Activated T-helper 2 cell treated with anti-CD3 and anti-CD28 coated beads, Interferon-gamma antibody, Interleukin-2, Interleukin-4, amounts not matched to agents 10 μg/mL and 5 μg/mL and 100 μg/mL, durations not matched to agents 14 hours and 24 hours and 36 hours (primary cell): ENCODE data around the gene USP38. TPM values are rescaled to one million over a fixed set of nuclear protein-coding genes. Genes with fewer than 3 reads are reported as not detected.
"Not testable (repeated sequence)": the region's sequence is repeated elsewhere in the genome, so short reads cannot be mapped to it uniquely, and the experiment has no call there.

ENCODE experiments used
- DNase-seq: peaks from one replicate; pipeline ENCODE4 v3.0.0; 2021; ENCODE audit warnings: low spot score
- H3K27ac Mint-ChIP-seq: one replicate; pipeline ENCODE4 v1.8.0; 2021; ENCODE audit warnings: mixed read lengths
- H3K27me3 Mint-ChIP-seq: one replicate; pipeline ENCODE4 v1.8.0; 2021; ENCODE audit warnings: low read depth, mixed read lengths
- H3K36me3 Mint-ChIP-seq: one replicate; pipeline ENCODE4 v1.8.0; 2021; ENCODE audit warnings: low read depth, mixed read lengths
- H3K4me1 Mint-ChIP-seq: one replicate; pipeline ENCODE4 v1.8.0; 2021; ENCODE audit warnings: low read depth, mixed read lengths
- H3K4me3 Mint-ChIP-seq: one replicate; pipeline ENCODE4 v1.8.0; 2021; ENCODE audit warnings: low read depth, mild to moderate bottlenecking, moderate library complexity, mixed read lengths
- H3K9me3 Mint-ChIP-seq: one replicate; pipeline ENCODE4 v1.8.0; 2021; ENCODE audit warnings: mixed read lengths
- intact Hi-C: fragments of 100-400 bp; cut with micrococcal nuclease; formaldehyde crosslinking; loops from one replicate; pipeline ENCODE4 v1.15.1; 2023
- total RNA-seq: library from RNA; stranded (reverse); gene quantifications from 2 replicates; pipeline ENCODE4 v1.2.3, GENCODE V29; 2022

The USP38 gene
- total RNA-seq, result 23.5 and 26.2 TPM in 2 replicates

- H3K4me1 Mint-ChIP-seq, result peaks cover 33% of the 10 kb centered on the region
- intact Hi-C loops, result loop anchor here (1.0 to 10.0 kb wide), 7 partner anchors 152 to 1964 kb away; partner anchors contain the start of genes GAB1, SMARCA5 and ZNF330
- H3K4me3 Mint-ChIP-seq, result peak within 1 kb of the TSS; percentile 89
- DNase-seq, result peak; percentile 81
- H3K27ac Mint-ChIP-seq, result peak within 1 kb of the TSS; percentile 96
- peaks cover 34% of the 10 kb centered on the region for H3K36me3 Mint-ChIP-seq
- H3K9me3 Mint-ChIP-seq, result no peaks in the 10 kb centered on the region
- H3K27me3 Mint-ChIP-seq, result no peaks in the 10 kb centered on the region
Observed at GRCh38 chr4:143184503-143185252, at the start of gene USP38. TSS of gene USP38 (plus strand) at chr4:143184917. CDS start at chr4:143185451, 534 bp downstream.

- Mint-ChIP-seq H3K9me3 (no peaks in the 10 kb centered on the region), H3K4me1 (no peaks in the 10 kb centered on the region), H3K4me3 (no peak overlapping the region), H3K27ac (no peak overlapping the region), H3K36me3 (no peaks in the 10 kb centered on the region), H3K27me3 (no peaks in the 10 kb centered on the region)
- intact Hi-C loops, result no loop called here
- no peak for DNase-seq
Observed at GRCh38 chr4:143135358-143135757, 49.4 kb upstream of the USP38 start.

- no peak for DNase-seq
- intact Hi-C loops, result no loop called here
- no peaks in the 10 kb centered on the region for H3K27me3 Mint-ChIP-seq
- no peak overlapping the region for H3K27ac Mint-ChIP-seq
- H3K4me1 Mint-ChIP-seq, result no peaks in the 10 kb centered on the region
- no peaks in the 10 kb centered on the region for H3K36me3 Mint-ChIP-seq
- peaks cover 20% of the 10 kb centered on the region for H3K9me3 Mint-ChIP-seq
- no peak overlapping the region for H3K4me3 Mint-ChIP-seq
Observed at GRCh38 chr4:143140696-143141095, 44.0 kb upstream of the USP38 start.

GRCh38 chr4:143148521-143148920 is 36.2 kb upstream of the USP38 start:
- intact Hi-C loops, result no loop called here
- H3K36me3 Mint-ChIP-seq, result no peaks in the 10 kb centered on the region
- peaks cover 27% of the 10 kb centered on the region for H3K9me3 Mint-ChIP-seq
- no peak overlapping the region for H3K4me3 Mint-ChIP-seq
- H3K27me3 Mint-ChIP-seq, result no peaks in the 10 kb centered on the region
- no peak overlapping the region for H3K27ac Mint-ChIP-seq
- no peak for DNase-seq
- H3K4me1 Mint-ChIP-seq, result no peaks in the 10 kb centered on the region

GRCh38 chr4:143156853-143157252 is 27.9 kb upstream of the USP38 start:
- Mint-ChIP-seq H3K4me1 (no peaks in the 10 kb centered on the region), H3K4me3 (no peak overlapping the region), H3K27ac (no peak overlapping the region), H3K36me3 (no peaks in the 10 kb centered on the region), H3K27me3 (no peaks in the 10 kb centered on the region), H3K9me3 (peaks cover 28% of the 10 kb centered on the region)
- DNase-seq, result no peak
- intact Hi-C loops, result no loop called here

- Mint-ChIP-seq H3K9me3 (peaks cover 4% of the 10 kb centered on the region), H3K4me3 (no peak overlapping the region), H3K27ac (no peak overlapping the region), H3K27me3 (no peaks in the 10 kb centered on the region), H3K36me3 (no peaks in the 10 kb centered on the region), H3K4me1 (no peaks in the 10 kb centered on the region)
- intact Hi-C loops, result no loop called here
- no peak for DNase-seq
Observed at GRCh38 chr4:143163614-143164013, 21.1 kb upstream of the USP38 start.

- H3K4me3 Mint-ChIP-seq, H3K27me3 Mint-ChIP-seq, H3K9me3 Mint-ChIP-seq, intact Hi-C loops, H3K36me3 Mint-ChIP-seq, DNase-seq, H3K4me1 Mint-ChIP-seq, H3K27ac Mint-ChIP-seq: not testable (repeated sequence)
Observed at GRCh38 chr4:143166722-143167121, 18.0 kb upstream of the USP38 start.

GRCh38 chr4:143178923-143179322 is 5.8 kb upstream of the USP38 start:
- Mint-ChIP-seq H3K9me3 (peaks cover 18% of the 10 kb centered on the region), H3K27me3 (no peaks in the 10 kb centered on the region), H3K4me3 (no peak overlapping the region), H3K4me1 (peaks cover 13% of the 10 kb centered on the region), H3K27ac (no peak overlapping the region), H3K36me3 (peaks cover 11% of the 10 kb centered on the region)
- intact Hi-C loops, result no loop called here
- DNase-seq, result no peak

GRCh38 chr4:143183513-143184216 is 1.1 kb upstream of the USP38 start:
- peaks cover 24% of the 10 kb centered on the region for H3K4me1 Mint-ChIP-seq
- intact Hi-C loops, result loop anchor here (1.0 to 10.0 kb wide), 6 partner anchors 153 to 1963 kb away; partner anchors contain the start of genes GAB1, SMARCA5 and ZNF330
- peak overlapping the region; percentile 89 for H3K4me3 Mint-ChIP-seq
- H3K9me3 Mint-ChIP-seq, result no peaks in the 10 kb centered on the region
- peaks cover 25% of the 10 kb centered on the region for H3K36me3 Mint-ChIP-seq
- H3K27me3 Mint-ChIP-seq, result no peaks in the 10 kb centered on the region
- no peak for DNase-seq
- peak overlapping the region; percentile 90 for H3K27ac Mint-ChIP-seq

GRCh38 chr4:143184217-143184502 is 557 bp upstream of the USP38 start:
- Mint-ChIP-seq H3K27me3 (no peaks in the 10 kb centered on the region), H3K36me3 (peaks cover 29% of the 10 kb centered on the region), H3K9me3 (no peaks in the 10 kb centered on the region), H3K27ac (peak overlapping the region; percentile 90), H3K4me3 (peak overlapping the region; percentile 89), H3K4me1 (peaks cover 28% of the 10 kb centered on the region)
- no peak for DNase-seq
- intact Hi-C loops, result loop anchor here (1.0 to 10.0 kb wide), 6 partner anchors 153 to 1963 kb away; partner anchors contain the start of genes GAB1, SMARCA5 and ZNF330

- intact Hi-C loops, result loop anchor here (2.0 to 10.0 kb wide), 4 partner anchors 151 to 1965 kb away; partner anchors contain the start of genes GAB1 and ZNF330
- H3K36me3 Mint-ChIP-seq, result peaks cover 42% of the 10 kb centered on the region
- no peaks in the 10 kb centered on the region for H3K27me3 Mint-ChIP-seq
- H3K4me1 Mint-ChIP-seq, result peaks cover 38% of the 10 kb centered on the region
- H3K27ac Mint-ChIP-seq, result peak overlapping the region; percentile 96
- peak; percentile 38 for DNase-seq
- H3K4me3 Mint-ChIP-seq, result peak overlapping the region; percentile 89
- no peaks in the 10 kb centered on the region for H3K9me3 Mint-ChIP-seq
Observed at GRCh38 chr4:143185253-143186107, 763 bp downstream of the USP38 start.

- H3K4me3 Mint-ChIP-seq, result peak overlapping the region; percentile 89
- H3K36me3 Mint-ChIP-seq, result peaks cover 49% of the 10 kb centered on the region
- intact Hi-C loops, result loop anchor here (5.0 to 10.0 kb wide), 2 partner anchors 619 to 811 kb away; no protein-coding TSS in a partner anchor
- H3K27ac Mint-ChIP-seq, result peak overlapping the region; percentile 96
- H3K27me3 Mint-ChIP-seq, result no peaks in the 10 kb centered on the region
- DNase-seq, result no peak
- H3K4me1 Mint-ChIP-seq, result peaks cover 44% of the 10 kb centered on the region
- no peaks in the 10 kb centered on the region for H3K9me3 Mint-ChIP-seq
Observed at GRCh38 chr4:143186212-143186611, 1.5 kb downstream of the USP38 start.
